GM23338 (cell line): Measurements from ENCODE around the gene TTC28. TPM values are rescaled to one million over a fixed set of nuclear protein-coding genes. Genes with fewer than 3 reads are reported as not detected.

Experiments
- ATAC-seq: fragments of 200-7000 bp; cut with Tn5 transposase; 3 replicates; pipeline ENCODE4 v1.9.1; 2020
- DNase-seq: peaks from one replicate; pipeline ENCODE4 v3.0.0-alpha.2; 2015; ENCODE audit warnings: low spot score
- H2AFZ ChIP-seq: fragments of 200-600 bp; sonication (generic); 2 replicates; pipeline ENCODE4 v1.8.0; 2016; ENCODE audit warnings: antibody characterized with exemption, mild to moderate bottlenecking, moderate library complexity
- H3F3A ChIP-seq: fragments of 200-600 bp; sonication (generic); replicated peaks from 2 replicates; pipeline ENCODE4 v1.8.0; 2017; ENCODE audit warnings: antibody characterized with exemption, mixed run types, low read depth
- H3K27ac ChIP-seq: fragments of 200-600 bp; sonication (generic); 2 replicates; pipeline ENCODE4 v1.6.1; 2016; ENCODE audit warnings: low read depth
- H3K27me3 ChIP-seq: fragments of 200-600 bp; sonication (generic); 2 replicates; pipeline ENCODE4 v1.8.0; 2016; ENCODE audit warnings: mild to moderate bottlenecking, mixed run types, moderate library complexity; ENCODE audit not compliant: insufficient read depth
- H3K36me3 ChIP-seq: fragments of 200-600 bp; sonication (generic); 2 replicates; pipeline ENCODE4 v1.8.0; 2016; ENCODE audit warnings: mild to moderate bottlenecking; ENCODE audit not compliant: insufficient read depth
- H3K4me1 ChIP-seq: fragments of 200-600 bp; sonication (generic); 2 replicates; pipeline ENCODE4 v1.8.0; 2016; ENCODE audit warnings: mild to moderate bottlenecking, moderate library complexity; ENCODE audit not compliant: insufficient read depth
- H3K4me2 ChIP-seq: fragments of 200-600 bp; sonication (generic); 2 replicates; pipeline ENCODE4 v1.7.1; 2017; ENCODE audit warnings: mixed run types
- H3K4me3 ChIP-seq: fragments of 200-600 bp; sonication (generic); 2 replicates; pipeline ENCODE4 v1.6.1; 2016; ENCODE audit warnings: mixed run types
- H3K79me2 ChIP-seq: fragments of 200-600 bp; sonication (generic); replicated peaks from 2 replicates; pipeline ENCODE4 v1.8.0; 2017; ENCODE audit warnings: mild to moderate bottlenecking; ENCODE audit not compliant: insufficient read depth
- H3K9me2 ChIP-seq: fragments of 200-600 bp; sonication (generic); 2 replicates; pipeline ENCODE4 v1.8.0; 2017; ENCODE audit not compliant: insufficient read depth
- H4K20me1 ChIP-seq: fragments of 200-600 bp; sonication (generic); replicated peaks from 2 replicates; pipeline ENCODE4 v1.8.0; 2017; ENCODE audit warnings: mild to moderate bottlenecking; ENCODE audit not compliant: insufficient read depth
- H3K27ac Mint-ChIP-seq: 2 replicates; pipeline ENCODE4 v1.8.0; 2020; ENCODE audit warnings: inconsistent platforms, mild to moderate bottlenecking, moderate library complexity, mixed read lengths
- H3K27me3 Mint-ChIP-seq: 3 replicates; pipeline ENCODE4 v1.8.0; 2022; ENCODE audit warnings: low read depth, mild to moderate bottlenecking, moderate library complexity, mixed read lengths, inconsistent platforms; ENCODE audit not compliant: insufficient read depth, poor library complexity
- H3K36me3 Mint-ChIP-seq: 3 replicates; pipeline ENCODE4 v1.8.0; 2021; ENCODE audit warnings: low read depth, mild to moderate bottlenecking, inconsistent platforms, moderate library complexity, mixed read lengths
- H3K4me1 Mint-ChIP-seq: 3 replicates; pipeline ENCODE4 v1.8.0; 2020; ENCODE audit warnings: mild to moderate bottlenecking, inconsistent platforms, mixed read lengths
- H3K4me3 Mint-ChIP-seq: 3 replicates; pipeline ENCODE4 v1.8.0; 2021; ENCODE audit warnings: moderate library complexity, mild to moderate bottlenecking, inconsistent platforms, mixed read lengths
- H3K9me3 Mint-ChIP-seq: 3 replicates; pipeline ENCODE4 v1.8.0; 2020; ENCODE audit warnings: moderate library complexity, mild to moderate bottlenecking, inconsistent platforms, mixed read lengths
- CREB1 ChIP-seq: fragments of 250-450 bp; sonication (Bioruptor Pico); IDR thresholded peaks from 2 replicates; pipeline ENCODE4 v1.5.0; 2020; ENCODE audit warnings: low read depth, mild to moderate bottlenecking, moderate library complexity
- EZH2phosphoT487 ChIP-seq: fragments of 200-600 bp; sonication (generic); IDR thresholded peaks from one replicate; pipeline ENCODE4 v1.8.1; 2018; ENCODE audit warnings: antibody characterized with exemption; ENCODE audit not compliant: unreplicated experiment
- JUNB ChIP-seq: IDR thresholded peaks from one replicate; pipeline ENCODE4 v1.6.1; 2016; ENCODE audit warnings: antibody characterized with exemption; ENCODE audit not compliant: unreplicated experiment
- POLR2AphosphoS5 ChIP-seq: IDR thresholded peaks from 2 replicates; pipeline ENCODE4 v1.6.1; 2016; ENCODE audit warnings: antibody characterized with exemption, low read depth
- REST ChIP-seq: IDR thresholded peaks from one replicate; pipeline ENCODE4 v1.6.1; 2018; ENCODE audit warnings: antibody characterized with exemption; ENCODE audit not compliant: unreplicated experiment
- STAT1 ChIP-seq: IDR thresholded peaks from one replicate; pipeline ENCODE4 v1.6.1; 2016; ENCODE audit warnings: antibody characterized with exemption; ENCODE audit not compliant: unreplicated experiment
- ZNF114 ChIP-seq: fragments of 250-450 bp; sonication (Bioruptor Pico); IDR thresholded peaks from 2 replicates; pipeline ENCODE4 v1.5.0; 2020; ENCODE audit warnings: mild to moderate bottlenecking, moderate library complexity
- ZNF331 ChIP-seq: fragments of 250-450 bp; sonication (Bioruptor Pico); IDR thresholded peaks from 2 replicates; pipeline ENCODE4 v1.5.0; 2020; ENCODE audit warnings: low read depth, mild to moderate bottlenecking, moderate library complexity
- polyA plus RNA-seq: library from polyadenylated mRNA; unstranded; fragments of >200 nt; fragmentation: Nextera tagmentation; extraction: Ambion mirVana; gene quantifications from 2 replicates; pipeline ENCODE4 v1.2.1, GENCODE V29; 2016
- total RNA-seq: library from RNA; depleted of rRNA; stranded (reverse); fragments of >200 nt; shearing (Covaris generic); gene quantifications from 2 replicates; pipeline ENCODE4 v1.2.3, GENCODE V29; 2014
- TF ChIP-seq, protein P1 (sequence below): IDR thresholded peaks from 2 replicates; pipeline ENCODE4 v1.6.1; 2016; ENCODE audit warnings: antibody characterized with exemption

The TTC28 gene
- total and polyA plus RNA-seq, 2 experiments from 2014 or later, result 4.5 to 16.1 TPM

DNA sequence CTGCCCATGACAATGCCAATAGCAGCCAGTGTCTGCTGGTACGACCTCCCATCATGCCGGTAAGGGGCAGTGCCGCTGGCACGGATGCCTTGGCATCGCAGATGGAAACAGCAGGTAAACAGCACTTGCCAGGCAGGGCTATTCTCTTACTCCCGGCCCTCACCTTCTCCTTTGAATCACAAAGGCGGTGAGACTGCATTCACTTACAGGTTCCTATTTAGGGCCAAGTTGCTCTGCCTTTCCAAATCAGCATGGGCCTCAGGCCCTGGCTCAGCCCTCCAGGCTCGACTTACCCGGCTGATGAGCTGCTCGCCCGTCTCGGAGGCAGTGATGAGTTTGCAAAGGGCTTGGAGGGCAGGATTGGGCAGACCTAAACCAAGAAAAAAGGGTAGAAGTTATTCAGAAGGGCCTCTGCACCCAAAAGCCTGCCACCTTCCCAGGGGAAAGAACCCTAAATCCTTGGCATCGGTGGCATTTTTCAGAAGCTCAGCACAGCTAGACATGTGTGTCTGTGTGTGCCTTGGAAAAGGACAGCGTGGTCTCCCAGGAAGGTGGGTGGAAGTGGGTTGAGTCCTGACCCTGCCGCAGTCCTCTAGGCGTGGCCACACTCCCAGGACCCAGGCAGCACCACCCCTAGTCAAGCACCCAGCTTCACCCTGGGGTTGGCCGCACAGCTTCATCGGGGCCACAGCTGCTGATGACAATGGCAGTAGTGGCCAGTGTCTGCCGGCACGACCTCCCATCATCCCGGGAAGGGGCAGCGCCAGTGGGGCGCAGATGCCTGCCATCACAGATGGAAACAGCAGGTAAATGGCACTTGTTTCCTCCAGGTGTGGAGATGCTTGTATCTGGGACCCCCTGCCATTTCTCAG lies 687.1 kb downstream of the TTC28 start (continued):
- TF ChIP-seq REST (no peak), CREB1 (CRISPR knock-in tag) (no peak), ZNF331 (no peak), EZH2phosphoT487 (no peak)
- TF ChIP-seq, protein P1, sequence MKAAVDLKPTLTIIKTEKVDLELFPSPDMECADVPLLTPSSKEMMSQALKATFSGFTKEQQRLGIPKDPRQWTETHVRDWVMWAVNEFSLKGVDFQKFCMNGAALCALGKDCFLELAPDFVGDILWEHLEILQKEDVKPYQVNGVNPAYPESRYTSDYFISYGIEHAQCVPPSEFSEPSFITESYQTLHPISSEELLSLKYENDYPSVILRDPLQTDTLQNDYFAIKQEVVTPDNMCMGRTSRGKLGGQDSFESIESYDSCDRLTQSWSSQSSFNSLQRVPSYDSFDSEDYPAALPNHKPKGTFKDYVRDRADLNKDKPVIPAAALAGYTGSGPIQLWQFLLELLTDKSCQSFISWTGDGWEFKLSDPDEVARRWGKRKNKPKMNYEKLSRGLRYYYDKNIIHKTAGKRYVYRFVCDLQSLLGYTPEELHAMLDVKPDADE, result no peak

GRCh38 chr22:27991586-27992293 lies 687.9 kb downstream of the TTC28 start:
- TF ChIP-seq, protein P1, result no peak
- TF ChIP-seq JUNB, result no peak
- TF ChIP-seq POLR2AphosphoS5, result no peak
- TF ChIP-seq STAT1, result no peak
- TF ChIP-seq REST, result no peak
- no peak for TF ChIP-seq ZNF331
- TF ChIP-seq ZNF114 (CRISPR knock-in tag), result no peak
- Histone ChIP-seq H4K20me1 (no peaks in the 10 kb centered on the region; the same call in none of the 2 replicates), H3K27me3 (no peaks in the 10 kb centered on the region), H2AFZ (no peak overlapping the region), H3F3A (0 out of 2 replicates have a peak, but pooled peaks cover 8% of the 10 kb centered on the region), H3K27ac (no peak overlapping the region), H3K4me3 (no peak overlapping the region), H3K4me2 (no peak overlapping the region), H3K9me2 (no peaks in the 10 kb centered on the region), H3K4me1 (peaks cover 12% of the 10 kb centered on the region; the same call in 1 of the 2 replicates), H3K36me3 (no peaks in the 10 kb centered on the region; the same call in 1 of the 2 replicates), H3K79me2 (no peaks in the 10 kb centered on the region)
- H3K4me3 Mint-ChIP-seq, result no peak overlapping the region
- ATAC-seq (peak; percentile 6), DNase-seq (no peak)
- H3K9me3 Mint-ChIP-seq, result no peaks in the 10 kb centered on the region
- no peak overlapping the region for H3K27ac Mint-ChIP-seq
- peaks cover 8% of the 10 kb centered on the region for H3K27me3 Mint-ChIP-seq
- H3K4me1 Mint-ChIP-seq, result peaks cover 23% of the 10 kb centered on the region
- H3K36me3 Mint-ChIP-seq, result peaks cover 3% of the 10 kb centered on the region; the same call in 2 of the 3 replicates
